ENCODE results near the gene NTRK3.

GRCh38 chr15:87949151-87949574 is 307.4 kb downstream of the NTRK3 start:
- TF ChIP-seq CTCF (conservative IDR thresholded peaks at IDR 0.05; ENCODE audit: low read length) (no peak), EZH2phosphoT487 (IDR thresholded peaks at IDR 0.05; ENCODE audit: borderline replicate concordance) (no peak)

Measured in Loucy (cell line).